CD1c-positive myeloid dendritic cell (primary cell): ENCODE measurements around the gene HSBP1L1.

Experiments
- DNase-seq: peaks from one replicate; pipeline ENCODE4 v3.0.0-alpha.2; 2016; ENCODE audit errors: extremely low spot score

The HSBP1L1 gene

GRCh38 chr18:79930020-79930642, 34.3 kb upstream of the HSBP1L1 start:
- no peak for DNase-seq

GRCh38 chr18:79931475-79931874, 33.0 kb upstream of the HSBP1L1 start:
- DNase-seq: no peak

GRCh38 chr18:79932907-79933306, 31.5 kb upstream of the HSBP1L1 start:
- no peak for DNase-seq

- peak; percentile 20 for DNase-seq
Measured at GRCh38 chr18:79933765-79934164, 30.7 kb upstream of the HSBP1L1 start.

- DNase-seq: peak; percentile 71
Measured at GRCh38 chr18:79934311-79935097, 29.9 kb upstream of the HSBP1L1 start.

GRCh38 chr18:79935098-79935480, 29.4 kb upstream of the HSBP1L1 start:
- no peak for DNase-seq

- no peak for DNase-seq
Measured at GRCh38 chr18:79935499-79935898, 28.9 kb upstream of the HSBP1L1 start.

- DNase-seq: no peak
Measured at GRCh38 chr18:79935925-79936324, 28.5 kb upstream of the HSBP1L1 start.

GRCh38 chr18:79936641-79937040, 27.8 kb upstream of the HSBP1L1 start:
- no peak for DNase-seq

- DNase-seq: no peak
Measured at GRCh38 chr18:79937103-79937860, 27.2 kb upstream of the HSBP1L1 start.

- DNase-seq: no peak
Measured at GRCh38 chr18:79938196-79938595, 26.2 kb upstream of the HSBP1L1 start.

GRCh38 chr18:79939096-79939495, 25.3 kb upstream of the HSBP1L1 start:
- DNase-seq: no peak

GRCh38 chr18:79940126-79940813, 24.2 kb upstream of the HSBP1L1 start:
- DNase-seq: no peak

GRCh38 chr18:79940814-79941472, 23.5 kb upstream of the HSBP1L1 start:
- no peak for DNase-seq

- DNase-seq: no peak
Measured at GRCh38 chr18:79941473-79942119, 22.8 kb upstream of the HSBP1L1 start.

- no peak for DNase-seq
Measured at GRCh38 chr18:79942211-79942610, 22.2 kb upstream of the HSBP1L1 start.

GRCh38 chr18:79942786-79943607, 21.4 kb upstream of the HSBP1L1 start:
- no peak for DNase-seq

- DNase-seq: no peak
Measured at GRCh38 chr18:79943608-79944125, 20.8 kb upstream of the HSBP1L1 start.

GRCh38 chr18:79944126-79944731, 20.2 kb upstream of the HSBP1L1 start:
- no peak for DNase-seq

GRCh38 chr18:79944746-79945117, 19.7 kb upstream of the HSBP1L1 start:
- no peak for DNase-seq
